Measurements from ENCODE around the gene SSRP1.

DNA sequence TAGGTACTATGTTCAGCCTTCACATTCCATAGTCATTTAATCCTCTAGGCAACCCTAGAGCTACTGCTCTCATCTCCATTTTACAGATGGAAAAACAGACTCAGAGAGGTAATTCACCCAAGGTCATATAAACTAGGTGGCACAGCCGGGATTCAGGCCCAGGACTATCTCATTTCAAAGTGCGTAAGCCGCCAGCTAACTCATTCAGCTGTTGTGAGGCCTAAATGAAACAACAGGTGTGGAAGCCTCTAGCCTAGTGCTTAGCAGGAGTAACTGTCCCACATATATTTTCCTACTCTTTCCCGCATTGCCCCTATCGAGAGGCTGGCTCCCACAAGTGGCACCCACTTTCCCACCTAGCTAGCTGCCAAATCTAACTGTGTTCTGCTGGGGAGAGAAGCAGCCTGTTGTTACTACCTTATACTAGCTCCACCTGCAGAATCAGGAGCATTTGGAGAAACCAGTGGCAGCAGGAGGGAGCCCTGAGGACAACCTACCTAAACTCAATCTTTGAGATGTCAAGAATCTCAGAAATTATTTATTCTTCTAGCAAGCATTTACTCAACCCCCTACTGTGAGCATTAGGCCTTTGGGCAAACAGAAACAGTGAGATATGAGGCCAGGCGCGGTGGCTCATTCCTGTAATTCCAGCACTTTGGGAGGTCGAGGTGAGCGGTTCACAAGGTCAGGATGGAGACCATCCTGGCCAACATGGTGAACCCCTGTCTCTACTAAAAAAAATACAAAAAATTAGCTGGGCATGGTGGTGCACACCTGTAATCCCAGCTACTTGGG is 24.4 kb upstream of the SSRP1 start:
- no peak for TF ChIP-seq ZFP37 (tag by site-specific recombination; IDR thresholded peaks at IDR 0.05)
- no peak for TF ChIP-seq TCF7L2 (IDR thresholded peaks at IDR 0.05; ENCODE audit: borderline replicate concordance, low read depth, low read length)

All from HEK293 (cell line).